Renal pelvis (tissue), 4 donors: ENCODE measurements around the gene NUP62CL. TPM values are rescaled to one million over a fixed set of nuclear protein-coding genes. Genes with fewer than 3 reads are reported as not detected.

Source experiments
- DNase-seq: peaks from one replicate; pipeline ENCODE4 v3.0.0-alpha.2; 2013
- polyA plus RNA-seq, 3 donors: library from polyadenylated mRNA; unstranded; fragments of 120-200 nt; gene quantifications; one replicate each; pipeline ENCODE4 v1.2.1, GENCODE V29; 2013; ENCODE audit not compliant: insufficient read length in 3 of 3

Gene NUP62CL
- polyA plus RNA-seq, 3 donors = 10.8 to 17.9 (median 13.0) TPM

GRCh38 chrX:107154787-107155620 lies 51.2 kb downstream of the NUP62CL start:
- no peak for DNase-seq

DNA sequence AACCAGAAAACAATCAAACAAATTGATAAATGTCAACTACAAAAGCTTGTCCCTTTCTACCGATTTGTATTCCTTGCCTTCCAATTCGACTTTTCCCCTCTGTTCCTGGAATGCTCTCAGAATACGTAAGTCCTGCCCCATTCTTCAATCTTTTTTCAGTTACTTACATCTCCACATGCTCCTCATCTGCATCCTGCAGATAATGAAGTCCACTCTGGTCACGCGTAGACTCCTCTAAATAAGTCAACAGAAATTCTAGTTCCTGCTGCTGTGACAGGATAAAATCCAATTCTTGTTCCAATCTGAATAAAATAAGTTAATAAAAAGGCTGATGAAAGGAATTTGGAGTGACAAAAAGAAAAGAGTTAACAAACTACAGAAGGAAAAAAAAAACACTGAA lies 53.2 kb downstream of the NUP62CL start:
- no peak for DNase-seq

GRCh38 chrX:107146670-107147069 lies 59.6 kb downstream of the NUP62CL start:
- DNase-seq = no peak

DNA sequence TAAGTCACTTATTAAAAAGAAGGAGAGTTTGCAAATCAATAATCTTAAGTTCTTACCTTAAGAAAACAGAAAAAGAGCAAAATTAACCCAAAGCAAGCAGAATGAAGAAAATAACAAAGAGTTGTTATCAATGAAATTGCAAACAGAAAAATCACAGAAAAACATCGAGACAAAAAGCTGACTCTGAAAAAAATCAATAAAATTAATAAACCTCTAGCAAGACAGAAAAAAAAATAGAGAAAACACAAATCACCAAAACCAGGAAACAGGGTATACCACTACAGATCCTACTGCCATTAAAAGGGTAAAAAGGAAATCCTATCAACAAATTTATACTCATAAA lies 70.3 kb downstream of the NUP62CL start:
- DNase-seq = no peak

- no peak for DNase-seq
Measured at GRCh38 chrX:107135049-107135964, 70.9 kb downstream of the NUP62CL start.

- no peak for DNase-seq
Measured at GRCh38 chrX:107123750-107124149, 82.5 kb downstream of the NUP62CL start.

- no peak for DNase-seq
Measured at GRCh38 chrX:107119283-107119682, 87.0 kb downstream of the NUP62CL start.

- peak; percentile 76 for DNase-seq
Measured at GRCh38 chrX:107118322-107119147, 87.7 kb downstream of the NUP62CL start, which contains the start of gene RBM41. TSS of gene RBM41 (minus strand) at chrX:107118822. CDS start at chrX:107118773, 49 bp downstream.

DNA sequence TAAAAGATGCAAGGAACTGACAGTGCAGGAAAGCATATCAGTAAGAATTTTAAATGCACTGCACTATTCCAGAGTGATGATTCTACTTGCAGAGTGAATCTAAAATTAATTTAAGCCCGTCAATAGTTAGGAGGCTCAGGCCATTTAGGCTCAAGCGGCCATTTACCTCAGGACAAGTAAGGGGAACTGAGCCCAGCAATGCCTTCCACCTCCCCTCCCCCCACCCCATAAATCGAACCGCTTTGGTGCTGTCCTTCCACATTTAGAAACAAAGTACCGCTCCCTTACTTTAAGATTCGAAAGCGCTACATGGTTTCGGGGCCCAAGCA lies 88.3 kb downstream of the NUP62CL start:
- no peak for DNase-seq

GRCh38 chrX:107107459-107107858 lies 98.8 kb downstream of the NUP62CL start:
- no peak for DNase-seq

GRCh38 chrX:107102980-107103379 lies 103.3 kb downstream of the NUP62CL start:
- no peak for DNase-seq

DNA sequence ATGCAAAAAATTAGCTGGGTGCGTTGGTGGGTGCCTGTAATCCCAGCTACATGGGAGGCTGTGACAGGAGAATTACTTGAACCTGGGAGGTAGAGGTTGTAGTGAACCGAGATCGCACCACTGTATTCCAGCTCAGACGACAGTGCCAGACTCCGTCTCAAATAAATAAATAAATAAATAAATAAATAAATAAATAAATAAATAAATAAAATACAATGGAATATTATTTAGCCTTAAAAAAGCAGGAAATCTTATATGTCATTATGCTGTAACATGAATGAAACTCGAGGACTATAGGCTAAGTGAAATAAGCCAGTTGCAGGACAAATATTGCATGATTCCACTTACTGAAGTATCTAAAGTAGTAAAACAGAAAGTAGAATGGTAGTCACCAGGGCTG lies 130.1 kb downstream of the NUP62CL start:
- no peak for DNase-seq

Other genes with a start within 250 kb of the NUP62CL start
- 10 to 100 TPM; 18.3 to 20.8 (median 19.7) TPM for gene MORC4, start 206.2 kb downstream of the NUP62CL start, polyA plus RNA-seq
- gene RBM41, start 87.6 kb downstream of the NUP62CL start, polyA plus RNA-seq = 10 to 100 TPM; 18.8 to 34.6 (median 31.1) TPM
- under 1 TPM in 2 of 3 donors, not detected in 1; 0.10 to 0.13 TPM for gene DNAAF6, start 178 bp upstream of the NUP62CL start, polyA plus RNA-seq
- gene FRMPD3, start 243.2 kb upstream of the NUP62CL start, polyA plus RNA-seq = under 1 TPM; 0.46 to 0.53 (median 0.48) TPM